Panc1 (cell line): ENCODE results near the gene ZFPL1. TPM values are rescaled to one million over a fixed set of nuclear protein-coding genes. Genes with fewer than 3 reads are reported as not detected.

Source experiments
- ATAC-seq: fragments of 200-7000 bp; cut with Tn5 transposase; 2 replicates; pipeline ENCODE4 v1.9.1; 2020; ENCODE audit warnings: mild to moderate bottlenecking, moderate library complexity
- BruUV-seq: library from RNA; stranded (reverse); fragments of 400-500 nt; replicated peaks from 2 replicates; lab custom pipeline; 2021; lab: Mats Ljungman, UMichigan
- CTCF ChIA-PET: fragments of 300-600 bp; sonication (Branson Sonifier 250); formaldehyde crosslinking; loops from one replicate; lab custom pipeline; 2022; ENCODE audit warnings: antibody characterized with exemption; lab: Charles Lee
- POLR2A ChIA-PET: fragments of 300-600 bp; sonication (Branson Sonifier 250); formaldehyde crosslinking; loops from one replicate; lab custom pipeline; 2022; ENCODE audit warnings: antibody characterized with exemption; lab: Charles Lee
- DNase-seq: peaks from one replicate; pipeline ENCODE4 v3.0.0-alpha.2; 2010; ENCODE audit warnings: low read depth, low spot score
- H3K27ac ChIP-seq: 2 replicates; pipeline ENCODE4 v1.5.1; 2011; ENCODE audit warnings: mild to moderate bottlenecking, low read length, inconsistent platforms
- H3K27me3 ChIP-seq: fragments of 200-500 bp; sonication (Bioruptor generic); 2 replicates; pipeline ENCODE4 v1.6.0; 2014; ENCODE audit warnings: low read length, inconsistent platforms; ENCODE audit not compliant: control insufficient read depth, insufficient read depth
- H3K36me3 ChIP-seq: fragments of 200-500 bp; sonication (Bioruptor generic); 2 replicates; pipeline ENCODE4 v1.5.1; 2014; ENCODE audit warnings: inconsistent platforms, mild to moderate bottlenecking, low read length, moderate library complexity; ENCODE audit not compliant: control insufficient read depth, insufficient read depth
- H3K4me1 ChIP-seq: 2 replicates; pipeline ENCODE4 v1.5.1; 2011; ENCODE audit warnings: inconsistent platforms, mild to moderate bottlenecking, low read length, moderate library complexity; ENCODE audit not compliant: control insufficient read depth, insufficient read depth
- H3K4me3 ChIP-seq, 2 experiments: 2 replicates each; pipeline ENCODE4 v1.5.1; 2011 to 2012; ENCODE audit warnings: low read depth in 2 of 2, low read length in 2 of 2, mild to moderate bottlenecking in 2 of 2, inconsistent platforms in 1 of 2, moderate library complexity in 1 of 2
- H3K9me3 ChIP-seq: fragments of 200-500 bp; sonication (Bioruptor generic); 2 replicates; pipeline ENCODE4 v1.5.1; 2014; ENCODE audit warnings: low read depth, mild to moderate bottlenecking, inconsistent platforms, low read length, moderate library complexity; ENCODE audit not compliant: control insufficient read depth, insufficient read depth
- CTCF ChIP-seq: fragments of 450-650 bp; IDR thresholded peaks from 2 replicates; pipeline ENCODE4 v1.5.1; 2017; ENCODE audit warnings: mild to moderate bottlenecking
- POLR2AphosphoS5 ChIP-seq: IDR thresholded peaks from 2 replicates; pipeline ENCODE4 v1.6.1; 2012; ENCODE audit warnings: mild to moderate bottlenecking, low read depth, low read length, moderate library complexity
- SIN3A ChIP-seq: IDR thresholded peaks from 2 replicates; pipeline ENCODE4 v1.6.1; 2012; ENCODE audit warnings: low read depth, mild to moderate bottlenecking, low read length, moderate library complexity, borderline replicate concordance; ENCODE audit not compliant: insufficient read depth
- TCF7L2 ChIP-seq: IDR thresholded peaks from 2 replicates; pipeline ENCODE4 v1.6.1; 2011; ENCODE audit warnings: mild to moderate bottlenecking, low read depth, low read length, inconsistent platforms
- in situ Hi-C: cut with HindIII; loops from 2 replicates; pipeline ENCODE4 v1.10.0; 2016; ENCODE audit warnings: low sequenced_read_pairs, low pct_unique_long_range_greater_than_20kb
- intact Hi-C: fragments of 100-400 bp; cut with micrococcal nuclease; formaldehyde crosslinking; loops from one replicate; pipeline ENCODE4 v1.10.0; 2022; ENCODE audit not compliant: unreplicated experiment
- total RNA-seq: library from RNA; stranded (reverse); gene quantifications from one replicate; pipeline ENCODE4 v1.2.1, GENCODE V29; 2021; ENCODE audit not compliant: unreplicated experiment
- TF ChIP-seq, protein P1 (sequence below), 2 experiments: IDR thresholded peaks; 2 replicates each; pipeline ENCODE4 v1.6.1; 2011 to 2012; ENCODE audit warnings: low read depth in 2 of 2, control low read depth in 1 of 2, low read length in 1 of 2, mild to moderate bottlenecking in 1 of 2, moderate library complexity in 1 of 2; ENCODE audit not compliant: insufficient read depth in 1 of 2

Gene ZFPL1
- total RNA-seq, 1 experiment from 2014 or later = 68.4 TPM

- Histone ChIP-seq H3K4me3 (no peak overlapping the region), H3K36me3 (no peaks in the 10 kb centered on the region), H3K27ac (no peak overlapping the region), H3K4me1 (no peaks in the 10 kb centered on the region), H3K27me3 (no peaks in the 10 kb centered on the region), H3K9me3 (no peaks in the 10 kb centered on the region)
- intact Hi-C loops = no loop called here
- no peak for DNase-seq
- no peak for ATAC-seq
- TF ChIP-seq CTCF = no peak
- no peak for TF ChIP-seq SIN3A
- TF ChIP-seq, protein P1, sequence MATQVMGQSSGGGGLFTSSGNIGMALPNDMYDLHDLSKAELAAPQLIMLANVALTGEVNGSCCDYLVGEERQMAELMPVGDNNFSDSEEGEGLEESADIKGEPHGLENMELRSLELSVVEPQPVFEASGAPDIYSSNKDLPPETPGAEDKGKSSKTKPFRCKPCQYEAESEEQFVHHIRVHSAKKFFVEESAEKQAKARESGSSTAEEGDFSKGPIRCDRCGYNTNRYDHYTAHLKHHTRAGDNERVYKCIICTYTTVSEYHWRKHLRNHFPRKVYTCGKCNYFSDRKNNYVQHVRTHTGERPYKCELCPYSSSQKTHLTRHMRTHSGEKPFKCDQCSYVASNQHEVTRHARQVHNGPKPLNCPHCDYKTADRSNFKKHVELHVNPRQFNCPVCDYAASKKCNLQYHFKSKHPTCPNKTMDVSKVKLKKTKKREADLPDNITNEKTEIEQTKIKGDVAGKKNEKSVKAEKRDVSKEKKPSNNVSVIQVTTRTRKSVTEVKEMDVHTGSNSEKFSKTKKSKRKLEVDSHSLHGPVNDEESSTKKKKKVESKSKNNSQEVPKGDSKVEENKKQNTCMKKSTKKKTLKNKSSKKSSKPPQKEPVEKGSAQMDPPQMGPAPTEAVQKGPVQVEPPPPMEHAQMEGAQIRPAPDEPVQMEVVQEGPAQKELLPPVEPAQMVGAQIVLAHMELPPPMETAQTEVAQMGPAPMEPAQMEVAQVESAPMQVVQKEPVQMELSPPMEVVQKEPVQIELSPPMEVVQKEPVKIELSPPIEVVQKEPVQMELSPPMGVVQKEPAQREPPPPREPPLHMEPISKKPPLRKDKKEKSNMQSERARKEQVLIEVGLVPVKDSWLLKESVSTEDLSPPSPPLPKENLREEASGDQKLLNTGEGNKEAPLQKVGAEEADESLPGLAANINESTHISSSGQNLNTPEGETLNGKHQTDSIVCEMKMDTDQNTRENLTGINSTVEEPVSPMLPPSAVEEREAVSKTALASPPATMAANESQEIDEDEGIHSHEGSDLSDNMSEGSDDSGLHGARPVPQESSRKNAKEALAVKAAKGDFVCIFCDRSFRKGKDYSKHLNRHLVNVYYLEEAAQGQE (IDR thresholded peaks at IDR 0.05; ENCODE audit: insufficient read depth in 1 of 2, low read depth in 2 of 2, low read length in 1 of 2) = no peak
- TF ChIP-seq POLR2AphosphoS5 = no peak
- no peak for TF ChIP-seq TCF7L2
- POLR2A ChIA-PET = no interaction called here
- in situ Hi-C loops = no loop called here
- CTCF ChIA-PET = no interaction called here
- no TSS peak for BruUV-seq
Observed at GRCh38 chr11:65066315-65066714, 17.7 kb upstream of the ZFPL1 start.

DNA sequence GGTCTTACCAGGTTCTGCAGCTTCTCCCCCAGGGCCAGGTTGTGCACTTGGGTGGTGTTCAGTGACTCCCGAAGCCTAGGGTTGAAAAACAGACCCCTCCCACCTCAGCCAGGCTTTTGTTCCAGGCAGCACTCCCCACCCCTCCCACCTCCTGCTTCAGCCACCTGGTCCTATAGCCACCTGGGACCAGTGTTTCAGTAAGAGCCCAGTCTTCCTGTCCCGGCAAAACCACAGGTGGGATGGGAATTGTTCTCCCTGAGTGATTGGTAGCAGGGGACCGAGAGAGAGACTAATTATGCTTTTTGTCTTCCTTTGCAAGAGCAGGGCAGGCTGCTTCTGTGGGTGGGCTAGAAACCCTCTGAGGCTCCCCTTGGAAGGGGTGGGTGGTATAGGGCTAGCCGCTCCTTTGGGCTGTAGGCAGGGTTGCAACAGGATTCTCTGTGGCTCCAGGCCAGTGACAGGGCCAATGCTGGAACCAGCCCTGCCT, 17.2 kb upstream of the ZFPL1 start:
- H3K9me3 ChIP-seq = no peaks in the 10 kb centered on the region
- no TSS peak for BruUV-seq
- H3K27me3 ChIP-seq = no peaks in the 10 kb centered on the region
- DNase-seq (no peak), ATAC-seq (no peak)
- in situ Hi-C loops (no loop called here), intact Hi-C loops (no loop called here)
- POLR2A ChIA-PET = no interaction called here
- no peaks in the 10 kb centered on the region for H3K36me3 ChIP-seq
- H3K4me3 ChIP-seq = no peak overlapping the region
- no peaks in the 10 kb centered on the region for H3K4me1 ChIP-seq
- CTCF ChIA-PET = no interaction called here
- no peak for TF ChIP-seq SIN3A
- TF ChIP-seq TCF7L2 = no peak
- no peak for TF ChIP-seq CTCF
- TF ChIP-seq, protein P1 (IDR thresholded peaks at IDR 0.05; ENCODE audit: insufficient read depth in 1 of 2, low read depth in 2 of 2, low read length in 1 of 2) = no peak
- TF ChIP-seq POLR2AphosphoS5 = no peak
- H3K27ac ChIP-seq = no peak overlapping the region
